Erythroblast (primary cell): ENCODE measurements around the gene EEFSEC.

ENCODE experiments used
- GATA1 ChIP-seq: IDR thresholded peaks from 2 replicates; pipeline ENCODE4 v1.6.1; 2011; ENCODE audit warnings: low read depth, mild to moderate bottlenecking, control low read depth, low read length, moderate library complexity
- POLR2A ChIP-seq: IDR thresholded peaks from 2 replicates; pipeline ENCODE4 v1.6.1; 2011; ENCODE audit warnings: mild to moderate bottlenecking, low read length

- TF ChIP-seq POLR2A (no peak), GATA1 (peak; percentile 45)
Measured at GRCh38 chr3:128415773-128416577, 262.7 kb downstream of the EEFSEC start.
